Tongue (tissue), 2 donors: ENCODE measurements around the gene PODXL2. TPM values are rescaled to one million over a fixed set of nuclear protein-coding genes. Genes with fewer than 3 reads are reported as not detected.

ENCODE experiments used
- small RNA-seq: library from RNA; depleted of rRNA; stranded (forward); fragments of <200 nt; gene quantifications from one replicate; pipeline ENCODE3, GENCODE V24; 2014; ENCODE audit warnings: low replicate concordance
- total RNA-seq: library from RNA; depleted of rRNA; stranded (reverse); fragments of >200 nt; gene quantifications from one replicate; pipeline ENCODE4 v1.2.3, GENCODE V29; 2014

The PODXL2 gene
- total RNA-seq, 1 donor from 2014 or later, result 9.2 TPM

Small RNA genes within 50 kb of the gene (small RNA-seq; reads per million reads assigned to genes)
- gene MIR7976, result 0.10 reads per million

Other genes starting within 250 kb of the PODXL2 start
- 14.1 TPM for gene TPRA1, start 38.5 kb upstream of the PODXL2 start, total RNA-seq
- 48.3 TPM for gene MCM2, start 30.8 kb upstream of the PODXL2 start, total RNA-seq
- gene ABTB1, start 43.8 kb downstream of the PODXL2 start, total RNA-seq, result 20.0 TPM
- 36.4 TPM for gene MGLL, start 193.3 kb downstream of the PODXL2 start, total RNA-seq